Osteocyte (in vitro differentiated cells): ENCODE data around the gene NAA20. TPM values are rescaled to one million over a fixed set of nuclear protein-coding genes. Genes with fewer than 3 reads are reported as not detected.

Experiments used
- DNase-seq: peaks from one replicate; pipeline ENCODE4 v3.0.0; 2021; ENCODE audit warnings: mixed read lengths; ENCODE audit not compliant: unreplicated experiment; ENCODE audit errors: extremely low spot score
- H3K27ac Mint-ChIP-seq: one replicate; pipeline ENCODE4 v1.8.0; 2021; ENCODE audit warnings: mild to moderate bottlenecking, mixed read lengths; ENCODE audit not compliant: unreplicated experiment
- H3K27me3 Mint-ChIP-seq: one replicate; pipeline ENCODE4 v1.8.0; 2021; ENCODE audit warnings: mixed read lengths; ENCODE audit not compliant: unreplicated experiment
- H3K36me3 Mint-ChIP-seq: one replicate; pipeline ENCODE4 v1.8.0; 2021; ENCODE audit warnings: mixed read lengths; ENCODE audit not compliant: unreplicated experiment
- H3K4me1 Mint-ChIP-seq: one replicate; pipeline ENCODE4 v1.8.0; 2021; ENCODE audit warnings: mixed read lengths; ENCODE audit not compliant: unreplicated experiment
- H3K4me3 Mint-ChIP-seq: one replicate; pipeline ENCODE4 v1.8.0; 2021; ENCODE audit warnings: mild to moderate bottlenecking, moderate library complexity, mixed read lengths; ENCODE audit not compliant: unreplicated experiment
- H3K9me3 Mint-ChIP-seq: one replicate; pipeline ENCODE4 v1.8.0; 2021; ENCODE audit warnings: mixed read lengths; ENCODE audit not compliant: unreplicated experiment
- CTCF ChIP-seq: fragments of 200-600 bp; sonication (generic); IDR thresholded peaks from 2 replicates; pipeline ENCODE4 v1.5.0; 2021; ENCODE audit warnings: antibody characterized with exemption, mild to moderate bottlenecking, moderate library complexity
- total RNA-seq: library from RNA; stranded (reverse); gene quantifications from 2 replicates; pipeline ENCODE4 v1.2.1, GENCODE V29; 2021

NAA20 gene
- total RNA-seq, 1 donor from 2014 or later: 49.6 TPM

GRCh38 chr20:19969106-19969505 lies 48.1 kb upstream of the NAA20 start:
- Mint-ChIP-seq H3K36me3 (peaks cover 29% of the 10 kb centered on the region), H3K27me3 (no peaks in the 10 kb centered on the region), H3K4me1 (peaks cover 24% of the 10 kb centered on the region), H3K27ac (no peak overlapping the region), H3K9me3 (no peaks in the 10 kb centered on the region), H3K4me3 (no peak overlapping the region)
- TF ChIP-seq CTCF: no peak
- no peak for DNase-seq

GRCh38 chr20:19969507-19970255 lies 47.5 kb upstream of the NAA20 start:
- Mint-ChIP-seq H3K9me3 (no peaks in the 10 kb centered on the region), H3K4me1 (peaks cover 24% of the 10 kb centered on the region), H3K27ac (no peak overlapping the region), H3K27me3 (no peaks in the 10 kb centered on the region), H3K4me3 (no peak overlapping the region), H3K36me3 (peaks cover 27% of the 10 kb centered on the region)
- no peak for TF ChIP-seq CTCF
- DNase-seq: no peak

- H3K27me3 Mint-ChIP-seq: no peaks in the 10 kb centered on the region
- no peak overlapping the region for H3K4me3 Mint-ChIP-seq
- peaks cover 23% of the 10 kb centered on the region for H3K36me3 Mint-ChIP-seq
Observed at GRCh38 chr20:19970256-19970765, 46.9 kb upstream of the NAA20 start.

GRCh38 chr20:19971116-19971515 lies 46.0 kb upstream of the NAA20 start:
- DNase-seq: no peak
- Mint-ChIP-seq H3K4me3 (no peak overlapping the region), H3K9me3 (no peaks in the 10 kb centered on the region), H3K4me1 (peaks cover 34% of the 10 kb centered on the region), H3K36me3 (peaks cover 20% of the 10 kb centered on the region), H3K27ac (no peak overlapping the region), H3K27me3 (no peaks in the 10 kb centered on the region)
- TF ChIP-seq CTCF: no peak

More at GRCh38 chr20:19970256-19970765, 46.9 kb upstream of the NAA20 start:
- no peak for TF ChIP-seq CTCF
- H3K9me3 Mint-ChIP-seq: no peaks in the 10 kb centered on the region
- H3K27ac Mint-ChIP-seq: no peak overlapping the region
- H3K4me1 Mint-ChIP-seq: peaks cover 26% of the 10 kb centered on the region
- DNase-seq: no peak

GRCh38 chr20:19973961-19974629 lies 43.1 kb upstream of the NAA20 start:
- H3K27ac Mint-ChIP-seq: peak overlapping the region; percentile 95
- no peaks in the 10 kb centered on the region for H3K27me3 Mint-ChIP-seq
- no peak for TF ChIP-seq CTCF
- DNase-seq: no peak
- H3K36me3 Mint-ChIP-seq: peaks cover 18% of the 10 kb centered on the region
- peak overlapping the region; percentile 77 for H3K4me3 Mint-ChIP-seq
- no peaks in the 10 kb centered on the region for H3K9me3 Mint-ChIP-seq
- H3K4me1 Mint-ChIP-seq: peaks cover 63% of the 10 kb centered on the region
